CD4-positive, alpha-beta T cell treated with Interleukin-15 for 4 hours (primary cell): ENCODE data around the gene RPS21.
"Not testable (repeated sequence)": the region's sequence is repeated elsewhere in the genome, so short reads cannot be mapped to it uniquely, and the experiment has no call there.

Experiments used
- DNase-seq: peaks from one replicate; pipeline ENCODE4 v3.0.0-alpha.2; 2020; ENCODE audit warnings: low spot score

Gene RPS21

DNA sequence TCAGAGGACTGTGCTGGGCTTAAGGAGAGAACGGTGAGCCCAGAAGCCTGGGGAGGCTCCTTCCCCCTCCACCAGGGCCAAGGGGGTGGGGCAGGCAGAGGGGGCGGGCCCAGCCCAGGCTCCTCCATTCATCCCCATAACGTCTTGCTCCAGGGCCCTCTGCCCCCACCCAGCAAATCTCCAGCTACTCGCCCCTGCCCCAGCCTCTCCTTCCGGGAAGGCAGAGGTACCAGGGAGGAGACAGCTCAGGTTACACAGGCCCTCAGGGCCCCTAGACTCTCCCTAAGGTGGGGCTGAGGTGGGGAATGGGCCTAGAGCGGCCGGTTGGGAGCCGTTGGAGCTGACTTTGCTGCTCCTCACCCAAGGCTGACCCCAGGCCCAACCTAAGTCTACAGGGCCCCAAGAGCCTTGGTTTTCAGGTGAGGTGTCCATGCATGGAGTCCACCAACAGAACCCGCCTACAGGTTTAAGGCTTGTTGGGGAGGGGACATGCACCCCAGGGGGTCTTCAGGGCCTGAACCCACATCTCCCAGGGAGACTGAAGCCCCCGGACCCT, 21.0 kb upstream of the RPS21 start:
- DNase-seq = no peak

GRCh38 chr20:62366370-62367135, 20.4 kb upstream of the RPS21 start:
- no peak for DNase-seq

DNA sequence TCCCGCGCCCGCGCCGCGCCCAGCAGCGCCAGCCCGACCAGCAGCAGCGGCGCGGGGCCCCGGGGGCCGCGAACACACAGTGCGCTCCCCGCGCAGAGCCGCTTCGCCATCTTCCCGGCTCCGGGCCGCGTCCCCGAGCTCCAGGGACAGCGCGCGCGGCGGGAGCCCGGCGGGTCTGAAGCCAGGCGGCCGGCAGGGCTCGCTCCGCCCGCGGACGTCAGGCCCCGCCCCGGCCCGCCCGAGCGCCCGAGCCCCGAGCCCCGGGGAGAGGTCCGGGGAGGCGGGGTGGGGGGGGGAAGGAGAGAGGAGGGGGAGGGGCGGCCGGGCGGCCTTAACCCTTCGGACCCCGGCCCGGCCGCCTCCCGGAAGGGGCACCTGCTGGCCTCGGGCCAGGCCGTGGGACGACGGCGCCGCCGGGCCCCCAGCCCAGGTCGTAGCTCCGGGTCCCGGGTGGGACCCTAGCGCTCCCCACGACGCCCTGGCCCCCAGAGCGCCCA, 19.7 kb upstream of the RPS21 start, which contains the start of gene LAMA5:
LAMA5 (minus strand) TSS at position 177 of the 497 bp plus-strand sequence; CDS start at position 110, 67 bp downstream.
- no peak for DNase-seq

- no peak for DNase-seq
Measured at GRCh38 chr20:62367633-62368391, 19.1 kb upstream of the RPS21 start.

- no peak for DNase-seq
Measured at GRCh38 chr20:62368392-62368975, 18.4 kb upstream of the RPS21 start.

DNA sequence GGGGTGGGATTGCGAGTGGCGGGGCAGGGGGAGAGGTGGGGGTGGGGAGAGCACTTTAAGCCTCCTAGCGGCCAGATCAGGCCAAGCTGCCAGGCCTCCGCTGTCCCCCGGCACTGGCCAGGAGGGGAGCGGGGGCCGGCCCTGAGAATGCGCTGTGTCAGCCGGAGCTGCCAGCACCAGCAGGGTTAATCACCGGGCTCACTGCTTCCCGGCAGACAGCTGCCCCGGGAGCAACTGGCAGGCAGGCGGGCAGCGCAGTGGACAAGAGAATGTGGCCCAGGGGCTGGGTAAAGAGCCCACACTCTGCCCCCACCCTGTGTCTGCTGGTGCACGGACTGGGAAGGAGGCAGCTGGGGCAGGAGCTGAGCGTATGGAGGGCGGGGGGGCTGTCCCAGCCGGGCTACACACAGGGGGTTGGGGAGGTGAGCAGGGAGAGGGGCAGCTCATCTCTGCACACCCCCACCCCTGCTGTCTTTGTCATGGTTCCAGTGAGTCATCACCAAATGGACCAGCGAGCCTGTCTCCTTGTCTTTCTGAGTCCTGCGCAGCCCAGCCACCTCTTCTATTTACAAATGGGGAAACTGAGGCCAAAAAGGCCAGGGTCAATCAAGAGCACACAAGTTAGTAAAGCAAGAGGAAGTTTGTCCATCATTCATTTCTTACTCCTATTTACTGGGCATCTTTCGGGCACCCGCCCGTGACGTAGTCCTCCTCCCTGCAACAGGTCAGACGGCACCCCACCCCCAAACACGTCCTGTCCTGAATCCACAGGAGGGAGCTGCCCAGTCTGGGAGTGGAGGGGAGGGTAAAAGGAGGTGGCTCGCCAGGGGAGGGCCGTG, 17.7 kb upstream of the RPS21 start:
- DNase-seq = no peak

DNA sequence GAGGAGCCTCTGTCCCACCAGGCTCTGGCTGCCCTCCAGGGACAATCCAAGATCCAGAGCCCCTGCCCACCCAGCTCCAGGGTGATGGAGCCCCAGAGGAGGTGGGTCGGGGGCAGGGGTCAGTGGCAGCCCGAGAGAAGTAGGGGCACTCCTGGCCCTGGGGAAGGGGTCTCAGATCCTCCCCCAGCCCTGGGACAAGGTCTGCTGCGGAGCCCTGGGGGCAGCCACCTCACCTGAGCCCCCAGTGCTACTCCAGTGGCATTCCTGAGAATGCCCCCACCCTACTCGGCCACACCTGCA, 17.1 kb upstream of the RPS21 start:
- no peak for DNase-seq

DNA sequence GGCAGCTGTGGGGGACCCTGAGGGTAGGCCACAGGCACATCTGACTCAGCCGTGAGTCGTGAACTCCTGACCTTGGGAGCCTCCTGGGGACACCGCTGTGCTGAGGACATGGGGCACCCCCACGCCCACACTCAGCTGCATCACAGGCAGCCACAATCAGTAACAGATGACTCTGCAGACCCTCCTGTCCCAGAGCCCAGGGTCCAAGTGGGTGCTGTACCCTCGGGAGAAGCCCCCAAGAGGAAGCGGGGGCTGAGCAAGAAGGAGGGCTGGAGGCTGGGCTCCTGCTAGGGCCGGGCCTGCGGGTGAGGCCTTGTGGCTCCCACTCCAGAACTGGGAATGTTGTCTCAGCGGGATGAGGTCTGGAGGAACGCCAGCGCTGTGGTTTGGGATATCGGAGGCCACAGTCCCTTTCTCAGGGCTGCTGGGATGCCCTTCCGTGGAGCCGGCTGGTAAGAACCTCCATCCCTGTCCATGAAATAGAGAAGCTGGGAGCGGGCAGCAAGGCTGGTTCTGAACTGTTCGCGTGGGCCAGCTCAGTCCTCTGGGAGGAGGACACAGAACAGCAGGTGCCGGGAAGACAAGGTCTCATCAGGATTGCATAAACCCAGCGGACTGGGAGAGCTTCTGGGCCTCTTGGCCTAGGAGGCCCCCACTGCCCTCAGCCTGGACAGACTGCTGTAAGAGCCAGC, 16.6 kb upstream of the RPS21 start:
- no peak for DNase-seq

DNA sequence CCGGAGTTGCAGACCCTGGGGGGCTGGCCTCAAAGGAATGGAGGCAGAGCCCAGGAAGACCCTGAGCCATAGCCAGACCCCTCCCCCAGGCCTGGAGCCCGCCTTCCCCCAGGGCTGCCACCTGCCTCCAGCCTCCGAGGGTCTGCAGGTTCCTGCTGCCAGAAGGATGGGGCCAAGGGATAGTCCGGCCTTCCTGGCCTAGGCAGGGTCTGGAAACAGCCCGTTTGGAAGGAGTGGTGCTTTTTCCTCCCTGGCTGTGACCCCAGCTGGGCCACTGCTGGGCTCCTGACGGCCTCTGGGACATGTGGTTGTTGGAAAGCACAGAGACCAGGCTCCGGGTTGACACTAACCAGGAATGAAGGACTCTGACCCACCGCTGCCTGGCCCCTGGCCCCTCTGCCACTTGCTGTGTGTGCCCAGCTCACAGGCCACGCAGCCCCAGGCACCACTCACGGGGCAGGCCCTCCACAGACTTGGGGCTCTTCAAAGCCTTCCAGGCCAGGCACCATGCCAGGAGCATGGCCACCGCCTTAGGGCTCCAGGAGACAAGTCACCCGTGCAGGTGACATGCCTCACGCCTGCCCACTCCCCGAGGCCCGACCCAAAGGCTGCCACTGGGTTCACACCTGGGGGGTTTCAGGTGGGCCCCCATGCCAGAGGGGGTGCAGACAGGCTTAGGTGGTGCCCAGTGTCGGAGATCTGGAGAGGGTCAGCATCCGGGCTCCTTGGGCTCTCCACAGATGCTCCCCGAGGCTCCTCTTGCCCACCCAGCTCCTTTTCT, 15.9 kb upstream of the RPS21 start:
- no peak for DNase-seq

GRCh38 chr20:62371588-62372041, 15.3 kb upstream of the RPS21 start:
- no peak for DNase-seq

DNA sequence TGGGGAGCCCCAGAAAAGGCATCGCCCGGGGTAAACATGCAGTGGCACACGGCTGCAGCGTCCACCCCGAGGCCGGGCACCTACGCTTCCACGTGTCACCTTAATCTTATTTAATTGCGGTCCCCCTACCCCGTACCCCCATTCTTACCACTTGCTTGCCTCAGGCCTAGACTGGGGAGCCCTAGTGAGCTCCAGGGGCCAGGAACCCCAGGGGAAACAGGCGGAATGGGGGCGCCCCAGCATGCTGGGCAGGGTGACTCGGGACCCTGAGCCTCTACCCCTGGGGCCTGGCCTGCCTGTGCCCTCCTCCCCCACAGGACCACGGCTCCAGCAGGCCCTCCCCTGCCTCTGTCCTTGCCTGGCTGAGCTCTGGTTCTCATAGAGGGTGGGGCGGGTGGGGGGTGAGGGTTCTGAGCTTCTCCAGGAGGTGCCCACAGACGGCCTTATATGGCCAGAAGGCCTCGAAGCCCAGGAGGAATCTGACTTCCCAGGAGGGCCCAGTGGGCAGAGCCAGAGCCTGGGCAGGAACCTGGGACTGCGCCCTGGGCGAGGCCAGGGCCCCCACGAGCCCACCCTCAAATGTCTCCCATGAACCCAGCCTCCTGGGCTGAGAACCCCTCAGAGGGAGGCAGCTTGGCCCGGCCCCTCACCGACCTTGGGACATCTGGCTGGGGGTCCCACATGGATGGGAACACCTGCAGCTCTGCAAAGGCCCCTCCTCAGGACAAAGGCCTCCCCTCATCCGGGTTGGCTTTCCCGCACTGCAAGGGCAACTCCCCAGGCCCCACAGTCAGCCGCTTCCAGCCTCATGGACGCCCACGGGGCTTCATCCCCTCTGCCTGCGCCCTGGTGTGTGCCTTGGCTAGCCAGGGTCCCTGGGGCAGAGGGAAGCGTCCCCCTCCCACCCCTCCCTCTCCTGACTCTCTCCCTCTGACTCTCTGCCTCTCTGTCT, 14.6 kb upstream of the RPS21 start:
- no peak for DNase-seq

DNA sequence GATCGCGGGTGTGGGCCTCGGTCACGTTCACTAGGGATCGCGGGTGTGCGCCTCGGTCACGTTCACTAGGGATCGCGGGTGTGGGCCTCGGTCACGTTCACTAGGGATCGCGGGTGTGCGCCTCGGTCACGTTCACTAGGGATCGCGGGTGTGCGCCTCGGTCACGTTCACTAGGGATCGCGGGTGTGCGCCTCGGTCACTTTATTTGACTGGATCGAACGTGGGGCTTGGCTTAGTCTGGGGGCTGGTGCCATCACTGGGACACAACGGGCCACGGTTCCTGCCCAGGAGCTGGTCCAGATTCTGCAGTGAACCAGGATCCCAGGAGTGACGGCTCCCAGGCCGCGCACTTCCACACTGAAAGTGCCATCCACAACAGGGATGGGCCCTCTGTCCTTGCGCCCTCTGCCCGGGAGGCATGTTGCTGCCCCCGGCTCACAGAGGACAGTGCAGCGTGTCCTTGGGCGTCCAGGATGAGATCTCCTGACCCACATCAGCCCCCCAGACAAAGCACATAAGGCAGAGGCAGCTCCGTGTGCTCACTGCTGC, 13.2 kb upstream of the RPS21 start:
- DNase-seq = not testable (repeated sequence)

DNA sequence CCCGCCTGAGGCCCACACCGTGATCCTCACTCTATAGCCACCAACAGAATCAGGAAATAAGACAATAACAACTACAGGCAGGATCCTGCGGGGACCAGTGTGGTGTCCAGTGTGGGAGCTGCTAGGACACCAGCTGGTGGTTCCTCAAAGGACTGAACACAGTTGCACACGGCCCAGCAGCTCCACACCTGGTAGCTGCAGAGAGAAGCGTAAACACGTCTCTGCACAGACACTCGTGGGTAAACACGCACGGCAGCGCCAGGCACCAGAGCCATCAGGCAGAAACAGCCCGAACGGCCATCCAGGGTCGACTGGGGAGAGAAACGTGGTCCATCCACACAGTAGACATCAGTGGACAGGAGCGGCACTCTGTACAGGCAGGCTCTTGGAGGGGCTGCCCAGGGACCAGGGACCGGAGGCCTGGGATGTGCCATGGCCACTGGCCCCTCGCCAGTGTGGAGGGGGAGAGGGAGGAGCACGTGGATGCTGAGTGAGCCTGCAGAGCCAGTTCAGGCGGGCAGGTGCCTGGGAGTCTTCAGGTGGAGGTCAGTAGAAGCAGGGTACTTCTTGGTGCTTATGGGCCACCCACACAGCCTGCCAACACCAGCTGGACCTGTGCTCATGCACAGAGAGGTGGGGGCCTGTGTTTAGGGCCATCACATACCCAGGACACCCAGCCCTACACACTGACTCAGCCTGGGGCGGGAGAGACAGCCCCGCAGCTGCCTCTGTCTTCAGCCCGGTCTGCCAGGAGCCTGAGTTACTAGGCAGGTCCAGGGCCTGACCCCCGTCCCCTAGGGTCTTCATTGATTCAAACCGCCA, 12.4 kb upstream of the RPS21 start:
- DNase-seq = no peak

GRCh38 chr20:62376112-62377063, 10.5 kb upstream of the RPS21 start:
- no peak for DNase-seq

DNA sequence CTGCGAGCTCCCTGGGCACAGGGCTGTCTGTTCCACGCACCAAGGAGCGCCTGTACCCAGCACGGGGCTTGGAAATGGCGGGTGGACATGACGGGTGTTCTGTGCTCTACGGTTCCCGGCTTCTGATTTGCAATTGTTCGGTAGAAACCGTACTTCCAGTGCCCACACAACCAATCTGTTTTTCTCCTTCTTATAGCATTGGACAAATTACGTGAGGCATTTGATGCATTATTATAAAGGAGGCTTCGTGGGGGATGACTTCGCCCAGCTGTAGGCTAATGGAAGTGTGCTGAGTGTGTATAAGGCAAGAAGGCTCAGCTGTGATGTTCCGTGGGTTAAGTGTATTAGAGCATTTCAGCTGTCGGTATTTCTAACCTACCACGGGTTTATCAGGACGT, 9.8 kb upstream of the RPS21 start:
- no peak for DNase-seq

GRCh38 chr20:62377615-62378178, 9.2 kb upstream of the RPS21 start:
- DNase-seq = no peak
